K562 (cell line): ENCODE measurements around the gene AGRN.

Experiments
- EZH2 ChIP-seq: IDR thresholded peaks from 2 replicates; pipeline ENCODE4 v1.6.1; 2012; ENCODE audit warnings: low read depth, mild to moderate bottlenecking, inconsistent platforms, low read length, borderline replicate concordance
- POLR2A ChIP-seq: fragments of 450-650 bp; conservative IDR thresholded peaks from 2 replicates; pipeline ENCODE4 v1.6.1; 2016
- SIRT6 ChIP-seq: IDR thresholded peaks from one replicate; pipeline ENCODE4 v1.6.1; 2012; ENCODE audit warnings: low read depth, mild to moderate bottlenecking, control low read depth, inconsistent platforms, low read length, moderate library complexity
- TCF7L2 ChIP-seq: fragments of 150-350 bp; IDR thresholded peaks from 2 replicates; pipeline ENCODE4 v1.6.1; 2016; ENCODE audit warnings: low read depth, mild to moderate bottlenecking, low read length, moderate library complexity
- ZHX1 ChIP-seq: fragments of 150-350 bp; conservative IDR thresholded peaks from 2 replicates; pipeline ENCODE4 v1.6.1; 2014; ENCODE audit warnings: low read length

GRCh38 chr1:1025730-1026129 is 5.8 kb downstream of the AGRN start:
- TF ChIP-seq EZH2 (no peak), ZHX1 (no peak), TCF7L2 (no peak), POLR2A (no peak), SIRT6 (no peak)
